BE2C (cell line): ENCODE measurements around the gene DNAJA4.
A peak's percentile ranks its signal among the peaks of the same experiment; 100 is the strongest.

Source experiments
- DNase-seq: peaks from one replicate; pipeline ENCODE4 v3.0.0-alpha.2; 2020
- H3K27me3 ChIP-seq: fragments of 250-450 bp; sonication (Bioruptor Pico); 2 replicates; pipeline ENCODE4 v1.5.1; 2020; ENCODE audit warnings: mild to moderate bottlenecking
- H3K36me3 ChIP-seq: fragments of 250-450 bp; sonication (Bioruptor Pico); 2 replicates; pipeline ENCODE4 v1.5.1; 2020; ENCODE audit warnings: mild to moderate bottlenecking
- H3K4me1 ChIP-seq: fragments of 250-450 bp; sonication (Bioruptor Pico); 2 replicates; pipeline ENCODE4 v1.5.1; 2020
- H3K4me3 ChIP-seq: 2 replicates; pipeline ENCODE4 v1.5.1; 2011; ENCODE audit warnings: low read depth, low read length
- H3K9me3 ChIP-seq: fragments of 250-450 bp; sonication (Bioruptor Pico); 2 replicates; pipeline ENCODE4 v1.5.1; 2020
- CTCF ChIP-seq: IDR thresholded peaks from 2 replicates; pipeline ENCODE4 v1.5.1; 2012; ENCODE audit warnings: mild to moderate bottlenecking, low read depth, low read length

DNAJA4 gene

DNA sequence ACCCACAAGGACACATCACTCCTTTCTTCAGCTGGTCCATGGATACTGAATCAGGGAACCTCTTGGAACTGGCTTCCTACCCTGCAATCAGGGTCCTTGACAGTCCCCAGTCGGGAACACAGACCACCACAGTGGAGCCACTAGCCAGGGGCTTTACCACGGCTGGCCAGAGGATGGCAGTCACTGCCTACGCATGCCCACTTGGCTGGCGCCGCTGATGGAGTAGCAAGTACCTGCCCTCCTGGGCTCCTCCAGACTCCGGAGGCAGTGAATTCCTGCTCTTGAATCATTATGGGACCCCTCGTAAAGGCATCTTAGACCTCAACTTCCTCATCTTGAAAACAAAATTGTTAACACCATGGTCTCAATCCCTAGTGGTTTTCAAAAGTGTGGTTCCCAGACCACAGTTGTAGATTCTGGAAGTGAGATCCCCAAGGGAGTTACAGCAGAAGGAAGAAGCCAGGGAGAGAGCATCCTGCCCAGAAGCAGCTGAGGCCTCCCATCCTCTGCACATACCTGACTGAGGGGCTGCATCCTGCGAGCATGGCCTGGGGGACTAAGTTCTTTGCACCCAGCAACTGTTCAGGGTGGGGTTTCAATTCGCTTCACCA lies 44.2 kb downstream of the DNAJA4 start:
- peak; percentile 99 for TF ChIP-seq CTCF
- Histone ChIP-seq H3K9me3 (no peaks in the 10 kb centered on the region), H3K4me1 (peaks cover 5% of the 10 kb centered on the region), H3K4me3 (peak overlapping the region; percentile 13; the same call in 1 of the 2 replicates), H3K36me3 (no peaks in the 10 kb centered on the region), H3K27me3 (no peaks in the 10 kb centered on the region)
- DNase-seq: peak; percentile 92

DNA sequence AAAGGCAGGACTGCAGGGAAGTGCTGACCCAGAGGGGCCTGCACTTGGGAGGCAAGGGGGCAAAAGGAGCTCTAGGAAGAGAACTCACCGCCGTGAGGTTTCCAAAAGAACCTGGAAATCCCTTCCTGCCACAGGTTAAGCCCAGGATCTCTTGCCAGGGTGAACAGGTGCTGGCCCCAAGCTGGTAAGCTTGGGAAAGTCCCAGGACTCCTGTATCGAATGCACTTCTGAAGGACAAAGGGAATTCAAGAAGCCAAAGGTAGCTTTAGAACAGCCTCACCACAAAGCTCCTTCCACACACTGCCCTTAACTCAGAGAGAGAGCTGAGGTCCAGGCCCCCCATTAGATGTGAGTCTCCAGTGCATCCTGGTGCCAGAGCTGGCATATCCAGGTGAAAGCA lies 46.9 kb downstream of the DNAJA4 start:
- no peak for TF ChIP-seq CTCF

DNA sequence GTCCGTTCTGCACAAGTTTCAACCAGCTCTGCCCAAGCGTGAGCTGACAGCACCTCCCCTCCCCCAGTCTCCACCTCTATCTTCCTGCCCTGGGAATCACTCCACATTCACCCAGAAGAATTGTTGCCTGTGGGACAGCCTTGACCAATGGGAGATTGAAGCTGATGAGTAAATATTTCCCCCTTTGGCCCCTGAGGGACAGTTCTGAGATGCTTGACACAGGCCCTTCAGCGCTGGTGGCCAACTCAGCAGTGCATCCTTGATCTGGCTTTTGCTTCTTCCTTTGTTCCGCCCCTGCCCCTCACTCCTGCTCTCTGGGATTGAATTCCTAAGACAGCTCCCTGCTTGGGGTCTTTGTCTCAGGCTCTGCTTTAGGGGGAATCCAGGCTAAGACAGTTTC lies 48.2 kb downstream of the DNAJA4 start:
- H3K4me1 ChIP-seq: peaks cover 5% of the 10 kb centered on the region
- no peak for TF ChIP-seq CTCF

More for the DNA sequence above, 46.9 kb downstream of the DNAJA4 start:
- Histone ChIP-seq H3K4me3 (no peak overlapping the region), H3K4me1 (peaks cover 5% of the 10 kb centered on the region), H3K36me3 (no peaks in the 10 kb centered on the region), H3K9me3 (no peaks in the 10 kb centered on the region), H3K27me3 (no peaks in the 10 kb centered on the region)
- no peak for DNase-seq

GRCh38 chr15:78312957-78313356 lies 48.6 kb downstream of the DNAJA4 start:
- Histone ChIP-seq H3K36me3 (no peaks in the 10 kb centered on the region), H3K4me1 (peaks cover 5% of the 10 kb centered on the region), H3K9me3 (no peaks in the 10 kb centered on the region), H3K27me3 (no peaks in the 10 kb centered on the region), H3K4me3 (no peak overlapping the region)
- no peak for DNase-seq
- no peak for TF ChIP-seq CTCF

More for the DNA sequence above, 48.2 kb downstream of the DNAJA4 start:
- no peak for DNase-seq
- H3K9me3 ChIP-seq: no peaks in the 10 kb centered on the region
- no peak overlapping the region for H3K4me3 ChIP-seq
- no peaks in the 10 kb centered on the region for H3K36me3 ChIP-seq
- no peaks in the 10 kb centered on the region for H3K27me3 ChIP-seq

DNA sequence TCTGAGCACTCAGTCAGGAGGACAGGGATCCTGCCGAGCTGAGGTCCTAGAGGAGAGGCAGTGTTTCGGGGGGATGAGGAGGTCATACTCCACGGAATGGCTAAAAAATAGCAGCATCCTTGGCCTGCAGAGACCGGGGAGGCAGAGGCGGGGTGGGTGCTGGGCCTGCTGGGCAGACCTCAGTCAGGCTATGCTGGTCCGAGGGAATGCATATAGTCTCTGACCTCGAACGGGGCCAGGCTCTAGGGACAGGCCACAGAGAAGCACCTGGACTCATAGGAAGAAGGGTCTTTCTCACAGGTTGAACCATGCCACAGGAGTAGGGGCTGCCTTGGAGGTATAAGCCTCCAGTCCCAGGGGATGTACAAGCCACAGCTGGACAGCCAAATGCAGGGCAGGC lies 49.0 kb downstream of the DNAJA4 start:
- Histone ChIP-seq H3K36me3 (no peaks in the 10 kb centered on the region), H3K4me1 (peaks cover 5% of the 10 kb centered on the region), H3K4me3 (no peak overlapping the region), H3K9me3 (no peaks in the 10 kb centered on the region), H3K27me3 (no peaks in the 10 kb centered on the region)
- TF ChIP-seq CTCF: no peak
- DNase-seq: no peak

DNA sequence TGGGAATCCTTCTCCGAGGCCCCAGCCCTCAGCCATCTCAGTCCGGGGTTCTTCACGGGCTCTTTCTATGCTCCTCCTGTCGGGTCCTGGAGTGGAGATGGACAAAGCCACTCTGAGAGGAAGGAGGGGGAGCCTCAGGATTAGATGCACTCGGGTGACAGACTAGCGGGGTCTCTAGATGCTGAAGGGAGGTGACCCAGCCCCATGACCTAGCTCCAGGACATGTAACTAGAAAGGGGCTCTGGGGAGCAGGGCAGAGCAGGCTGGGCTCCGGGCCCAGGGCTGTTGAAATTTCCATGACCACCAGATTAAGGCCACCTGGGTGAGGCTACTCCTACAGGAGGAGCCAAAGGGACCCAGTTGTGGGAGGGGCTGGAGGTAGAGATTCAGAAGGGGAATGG lies 49.8 kb downstream of the DNAJA4 start:
- no peaks in the 10 kb centered on the region for H3K27me3 ChIP-seq
- DNase-seq: no peak
- no peaks in the 10 kb centered on the region for H3K9me3 ChIP-seq
- no peaks in the 10 kb centered on the region for H3K4me1 ChIP-seq
- no peak for TF ChIP-seq CTCF
- H3K36me3 ChIP-seq: no peaks in the 10 kb centered on the region
- H3K4me3 ChIP-seq: no peak overlapping the region
